Esophagus squamous epithelium (tissue), 5 donors: Measurements from ENCODE around the gene GPR141. TPM values are rescaled to one million over a fixed set of nuclear protein-coding genes. Genes with fewer than 3 reads are reported as not detected.

Source experiments
- DNase-seq: peaks from one replicate; lab custom pipeline; 2025; lab: John Stamatoyannopoulos, UW
- H3K27ac ChIP-seq, 4 donors: fragments of 200-600 bp; sonication (generic); one replicate each; pipeline ENCODE4 v1.5.1; 2016 to 2019; ENCODE audit warnings: mild to moderate bottlenecking in 1 of 4
- H3K27me3 ChIP-seq, 4 donors: fragments of 200-600 bp; sonication (generic); 1 replicate in 3 of 4; 2 replicates in 1 of 4; pipeline versions ENCODE4 v1.5.1 to v1.6.0; 2017 to 2021; ENCODE audit warnings: antibody characterized with exemption in 1 of 4
- H3K36me3 ChIP-seq, 3 donors: fragments of 200-600 bp; sonication (generic); one replicate each; pipeline ENCODE4 v1.5.1; 2016 to 2019
- H3K4me1 ChIP-seq, 3 donors: fragments of 200-600 bp; sonication (generic); one replicate each; pipeline ENCODE4 v1.5.1; 2017 to 2019
- H3K4me3 ChIP-seq, 4 donors: fragments of 200-600 bp; sonication (generic); 1 replicate in 3 of 4; 2 replicates in 1 of 4; pipeline ENCODE4 v1.5.1; 2016 to 2019; ENCODE audit warnings: mild to moderate bottlenecking in 2 of 4, moderate library complexity in 1 of 4
- H3K9me3 ChIP-seq, 3 donors: fragments of 200-600 bp; sonication (generic); one replicate each; pipeline ENCODE4 v1.5.1; 2016 to 2019
- CTCF ChIP-seq, 6 experiments: fragments of 450-650 bp in 4 of 6; fragments of 200-600 bp in 2 of 6; sonication (generic) in 2 of 6; IDR thresholded peaks; one replicate each; pipeline ENCODE4 v1.5.1; 2016 to 2019; ENCODE audit warnings: antibody characterized with exemption in 6 of 6, mild to moderate bottlenecking in 4 of 6, moderate library complexity in 4 of 6
- POLR2A ChIP-seq, 4 donors: fragments of 450-650 bp; IDR thresholded peaks; one replicate each; pipeline ENCODE4 v1.6.1; 2017; ENCODE audit warnings: antibody characterized with exemption in 4 of 4, mild to moderate bottlenecking in 4 of 4, moderate library complexity in 3 of 4
- WGBS, 2 donors: methylation state at CpG; one replicate each; pipeline ENCODE4 v1.1.5; 2018; 5-methylcytosine and 5-hydroxymethylcytosine counted together
- intact Hi-C: fragments of 100-400 bp; cut with DNase I; formaldehyde crosslinking; loops from one replicate; pipeline ENCODE4 v1.15.0; 2022
- total RNA-seq, 4 donors: library from RNA; depleted of rRNA; stranded (reverse); fragments of >200 nt; gene quantifications; one replicate each; pipeline ENCODE4 v1.1.0, GENCODE V29; 2016
- donor health status: DM: yes; HTN: yes; CAD: no.

The GPR141 gene
- under 1 TPM in 1 of 4 donors, not detected in 3; 0.76 TPM for total RNA-seq

GRCh38 chr7:37683246-37684120, at the start of gene GPR141:
Gene GPR141 (plus strand): TSS chr7:37683766. CDS start chr7:37740394, 56,628 bp downstream.
- no peaks in the 10 kb centered on the region for H3K36me3 ChIP-seq
- DNase-seq, result no peak

GRCh38 chr7:37635346-37635745, 48.2 kb upstream of the GPR141 start:
- no peak for TF ChIP-seq POLR2A (IDR thresholded peaks at IDR 0.05)
- no peak for TF ChIP-seq CTCF (IDR thresholded peaks at IDR 0.05)
- no peak overlapping the region for H3K27ac ChIP-seq
- H3K27me3 ChIP-seq, result no peaks in the 10 kb centered on the region
- no peaks in the 10 kb centered on the region for H3K36me3 ChIP-seq
- H3K4me3 ChIP-seq, result no peak overlapping the region
- no peak for DNase-seq
- H3K9me3 ChIP-seq, result peaks cover 0 to 8% (median 0%) of the 10 kb centered on the region in 3 donors
- no peaks in the 10 kb centered on the region for H3K4me1 ChIP-seq
- intact Hi-C loops, result no loop called here

More at GRCh38 chr7:37683246-37684120, at the start of gene GPR141:
- Histone ChIP-seq H3K27ac (peak within 1 kb of the TSS in 1 of 4 donors; percentile 2), H3K27me3 (no peaks in the 10 kb centered on the region), H3K4me3 (no peak within 1 kb of the TSS), H3K9me3 (no peaks in the 10 kb centered on the region), H3K4me1 (no peaks in the 10 kb centered on the region)
- 29 to 44% methylated on average over 2 of the region's 2 CpGs for WGBS, 2 donors
- intact Hi-C loops, result no loop called here
- TF ChIP-seq POLR2A (IDR thresholded peaks at IDR 0.05) (no peak), CTCF (IDR thresholded peaks at IDR 0.05) (no peak)

GRCh38 chr7:37642028-37642540, 41.5 kb upstream of the GPR141 start:
- intact Hi-C loops, result no loop called here
- no peak overlapping the region for H3K27ac ChIP-seq
- TF ChIP-seq POLR2A (IDR thresholded peaks at IDR 0.05), result no peak
- TF ChIP-seq CTCF (IDR thresholded peaks at IDR 0.05), result no peak
- no peaks in the 10 kb centered on the region for H3K4me1 ChIP-seq
- no peaks in the 10 kb centered on the region for H3K27me3 ChIP-seq
- DNase-seq, result no peak
- WGBS, 2 donors, result 65 to 88% methylated on average over 2 to 3 of the region's 6 CpGs
- H3K4me3 ChIP-seq, result no peak overlapping the region
- no peaks in the 10 kb centered on the region for H3K9me3 ChIP-seq
- no peaks in the 10 kb centered on the region for H3K36me3 ChIP-seq

- 75 to 85% methylated on average over 1 of the region's 1 CpG for WGBS, 2 donors
These were observed 39.7 kb upstream of the GPR141 start for GRCh38 chr7:37643876-37644275.

More at GRCh38 chr7:37643876-37644275, 39.7 kb upstream of the GPR141 start:
- Histone ChIP-seq H3K4me1 (no peaks in the 10 kb centered on the region), H3K4me3 (no peak overlapping the region), H3K27ac (no peak overlapping the region), H3K27me3 (no peaks in the 10 kb centered on the region), H3K36me3 (no peaks in the 10 kb centered on the region), H3K9me3 (no peaks in the 10 kb centered on the region)
- TF ChIP-seq CTCF (IDR thresholded peaks at IDR 0.05), result no peak
- TF ChIP-seq POLR2A (IDR thresholded peaks at IDR 0.05), result no peak
- DNase-seq, result no peak
- intact Hi-C loops, result no loop called here
